ENCODE data around the gene SPSB2. TPM values are rescaled to one million over a fixed set of nuclear protein-coding genes. Genes with fewer than 3 reads are reported as not detected.

The SPSB2 gene
- total RNA-seq, 1 experiment from 2014 or later, result 9.2 TPM

- CTCF ChIA-PET, result no interaction called here
- no peak within 1 kb of the TSS for H3K9ac ChIP-seq (ENCODE audit: low read length)
- no peaks in the 10 kb centered on the region for H3K4me1 ChIP-seq (ENCODE audit: insufficient read depth, low read length)
- DNase-seq (no peak), ATAC-seq (no peak)
- H3K9me2 ChIP-seq (replicated peaks; ENCODE audit: low read length), result no peaks in the 10 kb centered on the region
- intact Hi-C loops (cut with micrococcal nuclease), result no loop called here
- H3K27ac ChIP-seq (ENCODE audit: low read length), result no peak within 1 kb of the TSS
- H3F3A ChIP-seq (ENCODE audit: low read length, unreplicated experiment), result no peaks in the 10 kb centered on the region
- no peaks in the 10 kb centered on the region for H3K36me3 ChIP-seq (ENCODE audit: low read depth, low read length)
- no peak within 1 kb of the TSS for H2AFZ ChIP-seq (ENCODE audit: low read length)
- POLR2A ChIA-PET (ENCODE audit: unreplicated experiment), result no interaction called here
- TF ChIP-seq EZH2 (IDR thresholded peaks at IDR 0.05; ENCODE audit: low read length, unreplicated experiment), result no peak
- H4K20me1 ChIP-seq (ENCODE audit: low read length), result no peaks in the 10 kb centered on the region
- no peak within 1 kb of the TSS for H3K4me2 ChIP-seq (ENCODE audit: low read length)
- no peaks in the 10 kb centered on the region for H3K27me3 ChIP-seq (ENCODE audit: low read length)
- BruUV-seq (replicated peaks), result no TSS peak
- H3K9me3 ChIP-seq (ENCODE audit: low read length), result no peaks in the 10 kb centered on the region
- H3K4me3 ChIP-seq (ENCODE audit: low read length), result no peak within 1 kb of the TSS
- no peaks in the 10 kb centered on the region for H3K79me2 ChIP-seq (ENCODE audit: low read length)
These were observed 32.2 kb downstream of the SPSB2 start, which contains the start of gene GNB3 for GRCh38 chr12:6840761-6841515. Gene GNB3, plus strand, starts transcription at chr12:6840925. Its CDS starts 363 bp downstream, at chr12:6841288.

DNA sequence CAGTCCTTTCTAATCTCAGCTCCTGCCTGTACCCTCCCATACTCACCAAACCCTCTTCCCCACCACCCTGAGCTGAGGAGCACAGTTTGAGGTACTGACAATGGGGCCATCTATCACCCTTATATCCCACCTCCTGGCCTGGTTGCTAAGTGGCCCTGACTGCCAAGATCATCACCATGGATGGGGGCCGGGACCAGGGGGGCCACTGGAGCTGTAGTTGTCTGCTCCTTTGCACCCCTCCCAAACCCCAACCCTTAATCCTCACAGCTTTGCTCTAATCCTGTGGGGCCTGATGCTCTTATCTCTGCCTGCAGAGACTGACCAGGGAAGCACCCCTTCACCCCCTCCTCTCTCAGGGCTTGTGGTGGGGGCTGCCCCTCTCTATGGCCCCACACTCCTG is 32.8 kb downstream of the SPSB2 start:
- Histone ChIP-seq H3F3A (ENCODE audit: low read length, unreplicated experiment) (no peaks in the 10 kb centered on the region), H3K4me1 (ENCODE audit: insufficient read depth, low read length) (no peaks in the 10 kb centered on the region), H4K20me1 (ENCODE audit: low read length) (no peaks in the 10 kb centered on the region), H3K36me3 (ENCODE audit: low read depth, low read length) (no peaks in the 10 kb centered on the region), H3K9me3 (ENCODE audit: low read length) (no peaks in the 10 kb centered on the region), H3K4me2 (ENCODE audit: low read length) (no peak overlapping the region), H3K79me2 (ENCODE audit: low read length) (no peaks in the 10 kb centered on the region), H3K9me2 (replicated peaks; ENCODE audit: low read length) (no peaks in the 10 kb centered on the region), H2AFZ (ENCODE audit: low read length) (no peak overlapping the region), H3K27me3 (ENCODE audit: low read length) (no peaks in the 10 kb centered on the region), H3K4me3 (ENCODE audit: low read length) (no peak overlapping the region), H3K9ac (ENCODE audit: low read length) (no peak overlapping the region), H3K27ac (ENCODE audit: low read length) (no peak overlapping the region)
- ATAC-seq (no peak), DNase-seq (no peak)
- BruUV-seq (replicated peaks), result no TSS peak
- POLR2A ChIA-PET (ENCODE audit: unreplicated experiment), result no interaction called here
- CTCF ChIA-PET, result no interaction called here
- TF ChIP-seq EZH2 (IDR thresholded peaks at IDR 0.05; ENCODE audit: low read length, unreplicated experiment), result no peak
- TF ChIP-seq EZH2phosphoT487 (IDR thresholded peaks at IDR 0.05; ENCODE audit: borderline replicate concordance, low read length), result no peak
- no peak for TF ChIP-seq CTCF (conservative IDR thresholded peaks at IDR 0.05; ENCODE audit: low read depth, low read length)
- intact Hi-C loops (cut with micrococcal nuclease), result no loop called here

DNA sequence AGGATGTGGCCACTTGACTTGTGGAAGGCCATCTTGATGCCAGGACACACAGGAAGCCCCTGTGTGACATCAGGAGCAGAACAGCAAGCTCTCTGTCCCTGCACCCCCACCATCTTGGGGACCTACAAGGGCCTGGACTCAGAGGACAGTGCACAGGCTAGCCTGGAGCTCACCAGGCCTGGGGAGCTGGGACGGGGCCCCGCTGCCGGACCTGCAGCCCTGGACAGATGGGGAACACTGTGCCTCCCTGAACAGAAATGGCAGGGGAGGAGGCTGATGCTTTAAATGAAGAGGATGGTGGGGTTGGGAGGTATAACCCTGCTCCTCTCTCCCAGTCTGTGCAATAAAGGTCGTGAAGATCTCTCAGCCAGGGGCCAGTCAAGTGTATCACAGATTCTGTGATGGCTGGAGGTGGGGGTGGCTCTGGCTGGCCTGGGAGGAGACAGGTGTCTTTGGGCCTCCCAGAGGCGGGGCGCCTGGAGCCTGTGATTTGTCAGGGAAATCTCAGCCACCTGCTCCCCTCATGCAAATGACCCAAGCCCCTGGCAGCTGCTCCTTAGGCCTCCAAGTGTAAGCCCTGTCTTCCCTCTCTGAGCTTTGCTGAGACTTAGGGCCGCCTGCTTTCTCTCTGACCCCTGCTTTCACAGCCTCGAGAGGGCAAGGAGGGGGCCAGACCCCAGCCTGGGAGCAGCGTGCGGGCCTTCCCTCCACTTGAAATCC is 33.5 kb downstream of the SPSB2 start:
- Histone ChIP-seq H3K9ac (ENCODE audit: low read length) (no peak overlapping the region), H3K4me2 (ENCODE audit: low read length) (no peak overlapping the region), H2AFZ (ENCODE audit: low read length) (no peak overlapping the region), H3K4me1 (ENCODE audit: insufficient read depth, low read length) (no peaks in the 10 kb centered on the region), H4K20me1 (ENCODE audit: low read length) (no peaks in the 10 kb centered on the region), H3K79me2 (ENCODE audit: low read length) (no peaks in the 10 kb centered on the region), H3K9me2 (replicated peaks; ENCODE audit: low read length) (no peaks in the 10 kb centered on the region), H3F3A (ENCODE audit: low read length, unreplicated experiment) (no peaks in the 10 kb centered on the region), H3K9me3 (ENCODE audit: low read length) (no peaks in the 10 kb centered on the region), H3K4me3 (ENCODE audit: low read length) (no peak overlapping the region), H3K27me3 (ENCODE audit: low read length) (no peaks in the 10 kb centered on the region), H3K36me3 (ENCODE audit: low read depth, low read length) (no peaks in the 10 kb centered on the region), H3K27ac (ENCODE audit: low read length) (no peak overlapping the region)
- no peak for DNase-seq
- ChIA-PET CTCF (no interaction called here), POLR2A (ENCODE audit: unreplicated experiment) (no interaction called here)
- no TSS peak for BruUV-seq (replicated peaks)
- TF ChIP-seq EZH2phosphoT487 (IDR thresholded peaks at IDR 0.05; ENCODE audit: borderline replicate concordance, low read length) (no peak), EZH2 (IDR thresholded peaks at IDR 0.05; ENCODE audit: low read length, unreplicated experiment) (no peak), CTCF (conservative IDR thresholded peaks at IDR 0.05; ENCODE audit: low read depth, low read length) (no peak)
- ATAC-seq, result no peak
- intact Hi-C loops (cut with micrococcal nuclease), result no loop called here

Data from PC-3 (cell line).